GM19351 (cell line): ENCODE measurements around the gene TSPAN7.

Experiments used
- ATAC-seq: cut with Tn5 transposase; IDR thresholded peaks from one replicate; pipeline ENCODE4 v1.9.1; 2021; ENCODE audit warnings: mild to moderate bottlenecking, moderate library complexity; ENCODE audit not compliant: unreplicated experiment

Gene TSPAN7

GRCh38 chrX:38641197-38641596, 79.9 kb downstream of the TSPAN7 start:
- no peak for ATAC-seq

DNA sequence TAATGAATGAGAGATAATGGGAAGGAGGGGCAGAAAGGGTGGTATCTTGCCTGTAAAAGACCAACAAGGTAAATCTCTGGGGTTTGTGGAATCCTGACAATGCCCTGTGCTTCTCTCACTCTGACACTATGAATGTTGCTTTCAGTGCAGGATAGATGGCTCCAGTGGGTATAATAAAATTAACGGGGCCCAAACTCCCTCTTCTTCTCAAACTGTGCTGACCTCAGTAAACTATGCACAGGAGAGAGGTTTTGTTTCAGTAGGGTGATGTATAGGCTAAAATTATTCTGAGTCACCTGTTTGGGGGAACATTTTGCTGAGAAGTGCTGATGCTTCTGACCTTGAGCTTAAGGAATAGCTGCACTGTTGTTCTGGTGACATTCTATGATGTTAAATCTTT, 82.6 kb downstream of the TSPAN7 start:
- ATAC-seq = no peak

- ATAC-seq = no peak
These were observed 84.8 kb downstream of the TSPAN7 start for GRCh38 chrX:38646129-38646528.

- no peak for ATAC-seq
These were observed 87.9 kb downstream of the TSPAN7 start for GRCh38 chrX:38649221-38649620.

GRCh38 chrX:38649674-38650647, 88.6 kb downstream of the TSPAN7 start:
- no peak for ATAC-seq

DNA sequence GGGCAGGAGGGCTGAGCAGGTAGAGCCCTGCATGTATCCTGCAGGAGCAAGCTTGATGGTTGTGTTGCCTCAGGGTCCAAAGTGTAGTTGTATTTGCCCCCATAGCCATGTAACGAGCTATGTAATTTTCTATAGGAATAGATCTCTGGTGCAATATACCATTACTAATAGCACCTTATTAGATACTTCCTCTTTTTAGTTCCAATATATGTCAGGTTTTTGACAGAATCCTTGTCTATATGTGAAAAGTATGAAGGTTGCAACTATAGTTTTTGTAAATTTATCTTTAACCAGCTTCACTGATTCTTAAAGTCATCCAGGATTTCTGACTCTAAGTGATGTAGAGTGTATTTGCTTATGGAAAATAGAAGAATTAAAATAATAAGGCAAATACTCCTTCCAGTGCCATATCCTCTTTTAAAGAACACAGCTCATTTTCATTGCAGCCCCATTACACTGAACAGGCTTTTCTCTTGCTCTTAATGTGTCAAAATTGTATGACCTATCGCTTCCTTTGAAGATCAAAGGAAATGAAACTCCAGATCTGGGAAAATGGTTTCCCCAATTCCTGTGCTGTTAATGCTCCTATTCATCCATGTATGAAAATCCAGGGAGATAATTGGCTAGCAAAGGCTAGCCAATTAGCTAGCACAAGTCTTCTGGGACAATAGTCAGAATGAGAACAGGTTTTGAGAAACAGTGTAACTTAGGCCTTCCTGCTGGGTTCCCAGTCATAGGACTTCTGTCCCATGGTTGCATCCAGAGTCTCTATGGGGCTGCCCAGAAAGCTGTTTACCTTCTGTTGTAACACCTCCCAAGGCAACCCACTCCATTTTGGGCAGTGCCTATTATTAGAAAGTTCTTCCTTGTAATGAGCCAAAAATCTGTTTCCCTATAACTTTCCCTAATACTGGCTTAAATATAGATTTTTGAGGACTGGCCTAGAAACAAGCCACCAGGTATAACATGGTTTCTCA, 90.6 kb downstream of the TSPAN7 start:
- ATAC-seq = peak; percentile 73

DNA sequence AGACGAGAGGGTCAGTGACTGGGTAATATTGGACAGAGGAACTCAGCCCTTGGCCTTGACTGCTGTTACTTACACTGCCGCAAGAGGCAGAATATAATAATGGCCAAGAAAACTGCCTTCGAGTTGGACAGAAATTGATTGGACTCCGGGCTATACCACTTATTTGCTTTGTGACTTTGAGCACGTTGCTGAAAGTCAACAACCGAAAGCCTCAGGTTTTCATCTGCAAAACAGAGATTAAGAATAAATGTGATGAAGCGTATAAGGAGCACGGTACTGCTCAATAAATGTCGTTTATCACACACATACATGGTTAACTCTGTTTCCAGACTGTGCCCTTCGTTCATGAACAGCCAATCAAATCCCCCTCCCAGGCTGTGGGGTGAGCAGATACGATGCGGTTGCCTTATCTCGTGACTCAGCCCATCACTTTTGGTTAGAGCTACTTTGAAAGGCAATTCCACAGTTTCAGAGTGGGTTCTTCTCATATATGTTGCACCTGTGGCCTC, 91.6 kb downstream of the TSPAN7 start:
- no peak for ATAC-seq

DNA sequence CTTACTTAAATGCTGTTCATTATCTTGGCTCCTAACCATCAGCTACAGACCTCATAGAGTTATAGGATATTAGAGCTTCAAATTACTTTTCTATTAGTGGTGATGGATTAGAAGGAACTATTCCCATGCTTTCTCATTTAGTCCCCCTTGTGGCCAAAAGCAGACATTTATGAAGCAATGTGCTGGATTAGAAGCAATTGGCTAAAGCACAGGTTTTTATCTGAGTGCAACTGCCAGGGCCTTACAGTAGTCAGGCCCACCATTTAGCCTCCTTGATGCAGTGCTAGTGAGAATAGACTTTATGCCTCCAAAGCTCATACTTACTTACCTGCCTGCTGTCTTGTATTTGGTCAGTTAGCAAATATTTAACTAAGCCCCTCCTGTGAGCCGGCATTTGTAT, 93.0 kb downstream of the TSPAN7 start:
- ATAC-seq = no peak

DNA sequence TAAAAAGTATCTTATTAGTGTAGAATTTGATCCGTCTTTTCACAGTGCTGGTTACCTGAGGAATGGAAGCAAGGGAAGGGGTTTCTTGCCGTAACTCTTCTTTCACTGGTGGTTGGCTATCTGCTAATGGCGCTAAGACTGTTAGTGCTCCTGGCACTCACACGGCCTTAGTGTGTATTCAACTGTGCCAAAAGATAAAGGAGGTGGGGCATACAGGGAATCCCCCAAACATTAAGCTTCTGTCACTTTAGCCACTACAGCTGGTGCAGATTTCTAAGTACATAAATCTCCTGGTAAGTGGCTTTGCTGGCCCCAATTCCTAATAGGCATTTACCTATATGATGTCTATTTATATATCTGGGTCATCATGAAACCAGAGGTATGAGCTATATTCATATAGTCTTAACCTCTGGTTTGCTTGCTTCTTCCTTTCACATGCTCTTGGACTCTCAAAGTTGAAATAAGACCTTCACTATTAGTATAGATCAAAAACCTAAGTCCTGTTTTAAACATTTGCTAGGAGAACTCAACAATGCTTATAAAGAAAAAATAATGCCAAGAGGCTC, 95.1 kb downstream of the TSPAN7 start:
- peak; percentile 35 for ATAC-seq

- peak; percentile 63 for ATAC-seq
These were observed 96.2 kb downstream of the TSPAN7 start for GRCh38 chrX:38657562-38657961.

- ATAC-seq = no peak
These were observed 99.2 kb downstream of the TSPAN7 start for GRCh38 chrX:38660395-38661102.

GRCh38 chrX:38661103-38661441, 99.7 kb downstream of the TSPAN7 start:
- no peak for ATAC-seq

DNA sequence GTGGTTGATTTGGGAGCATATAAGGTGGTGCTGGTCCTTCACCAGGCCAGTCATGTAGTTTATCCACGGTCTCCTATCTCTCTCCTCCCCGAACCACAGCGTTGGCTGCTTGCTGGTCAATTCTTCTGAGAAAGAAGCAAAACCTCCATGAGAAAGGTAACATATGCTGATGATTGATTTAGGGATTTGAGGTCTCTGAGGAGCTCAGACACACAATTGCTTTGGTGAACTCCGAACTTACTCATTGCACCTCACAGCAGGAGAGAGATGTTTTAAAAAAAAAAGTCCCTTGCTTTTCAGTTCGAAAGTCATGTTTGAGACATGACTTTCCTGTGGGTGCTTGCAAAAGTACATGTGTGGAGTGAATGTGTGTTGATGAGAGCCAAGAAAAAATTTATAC, 100.2 kb downstream of the TSPAN7 start:
- ATAC-seq = no peak

DNA sequence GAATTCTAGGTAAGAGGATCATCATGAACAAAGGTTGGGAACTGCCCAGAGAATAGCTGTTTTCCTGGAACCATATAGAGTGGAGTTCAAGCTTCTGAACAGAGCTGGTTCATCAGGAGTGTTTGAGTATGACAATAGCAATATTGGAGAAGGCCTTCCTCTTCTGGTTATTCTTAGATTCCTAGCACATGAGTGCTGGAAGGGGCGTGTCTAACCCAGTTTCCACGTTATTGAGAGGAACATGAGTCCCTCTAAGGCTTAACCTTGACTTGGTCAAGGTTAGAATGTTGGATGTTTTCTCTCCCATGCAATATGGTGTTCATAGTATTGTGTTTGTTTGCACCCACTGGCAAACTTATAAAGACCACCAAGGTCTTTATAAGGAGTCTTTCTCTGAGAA, 101.3 kb downstream of the TSPAN7 start:
- no peak for ATAC-seq

- ATAC-seq = no peak
These were observed 102.9 kb downstream of the TSPAN7 start for GRCh38 chrX:38664285-38664684.

DNA sequence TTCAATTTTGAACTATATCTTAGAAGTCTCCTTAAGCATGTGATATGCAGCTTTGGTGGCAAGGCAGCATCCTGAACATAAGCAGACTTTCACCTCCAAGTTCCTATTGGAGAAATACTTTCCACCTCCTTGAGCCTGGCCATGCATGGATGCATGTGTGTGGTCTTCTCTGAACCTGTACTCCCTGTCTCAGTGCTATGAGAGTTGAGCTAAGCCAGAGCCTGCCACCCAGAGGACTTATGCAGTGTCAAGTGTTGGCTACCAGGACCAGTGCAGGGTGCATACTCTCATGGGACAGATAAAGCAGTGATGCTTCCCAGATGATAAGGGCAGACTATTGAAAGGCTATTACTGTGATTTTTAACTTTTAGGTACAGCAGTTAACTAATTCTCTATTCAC, 105.6 kb downstream of the TSPAN7 start:
- ATAC-seq = no peak

GRCh38 chrX:38668771-38669170, 107.4 kb downstream of the TSPAN7 start:
- ATAC-seq = no peak

- no peak for ATAC-seq
These were observed 108.1 kb downstream of the TSPAN7 start for GRCh38 chrX:38669428-38669827.

DNA sequence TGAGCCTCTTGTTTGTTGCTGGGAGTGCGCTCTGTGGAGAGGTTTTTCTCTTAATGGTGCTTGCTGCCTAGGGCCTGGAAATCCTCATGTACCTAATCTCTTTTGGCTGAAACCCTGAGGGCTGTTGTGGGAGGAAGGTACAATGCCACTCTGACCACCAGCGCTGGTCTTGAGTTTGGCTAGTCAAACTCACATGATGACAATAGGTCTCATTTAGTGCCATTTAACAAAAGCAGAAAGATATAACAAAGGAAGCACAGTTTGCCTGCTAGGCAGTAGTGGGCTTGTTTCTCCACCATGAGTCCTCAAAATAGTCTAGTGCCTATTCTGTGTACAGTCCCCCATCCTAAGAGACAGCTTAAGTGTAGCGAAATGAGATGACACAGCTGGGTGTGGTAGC, 111.3 kb downstream of the TSPAN7 start:
- no peak for ATAC-seq

GRCh38 chrX:38675856-38676255, 114.5 kb downstream of the TSPAN7 start:
- ATAC-seq = no peak
